ENCODE data around the gene GRAP2. TPM values are rescaled to one million over a fixed set of nuclear protein-coding genes. Genes with fewer than 3 reads are reported as not detected.

GRAP2 gene
- polyA plus RNA-seq, 1 donor (not counting 4 experiments of a cell fraction or from before 2014, with no cell fraction given), result not detected

- Histone ChIP-seq H3K4me3 (ENCODE audit: control insufficient read depth in 2 of 3, extremely low read depth in 1 of 3, insufficient read depth in 2 of 3, low read depth in 1 of 3, low read length in 3 of 3) (no peak overlapping the region), H3K79me2 (ENCODE audit: control insufficient read depth, insufficient read depth, low read length) (no peaks in the 10 kb centered on the region), H3K27ac (ENCODE audit: control insufficient read depth, insufficient read depth, low read length) (no peak overlapping the region), H3K9me3 (ENCODE audit: control insufficient read depth, low read depth, low read length) (no peaks in the 10 kb centered on the region), H3K27me3 (ENCODE audit: control insufficient read depth, extremely low read depth, insufficient read depth, low read length) (no peaks in the 10 kb centered on the region), H3K9me1 (ENCODE audit: control insufficient read depth, extremely low read depth, insufficient read depth, low read length) (no peaks in the 10 kb centered on the region), H2AFZ (ENCODE audit: control insufficient read depth, low read length) (no peak overlapping the region), H3K36me3 (ENCODE audit: control insufficient read depth in 2 of 2, extremely low read depth in 1 of 2, insufficient read depth in 2 of 2, low read length in 2 of 2) (no peaks in the 10 kb centered on the region), H3K4me2 (ENCODE audit: control insufficient read depth, extremely low read depth, insufficient read depth, low read depth, low read length) (no peak overlapping the region), H4K20me1 (ENCODE audit: control insufficient read depth, extremely low read depth, insufficient read depth, low read length) (no peaks in the 10 kb centered on the region), H3K9ac (ENCODE audit: control insufficient read depth, extremely low read depth, insufficient read depth, low read length) (no peak overlapping the region), H3K4me1 (ENCODE audit: control insufficient read depth, extremely low read depth, insufficient read depth, low read length) (no peaks in the 10 kb centered on the region)
- dilution Hi-C loops (cut with MboI; ENCODE audit: extremely low pct_ligation_motif_present, low sequenced_read_pairs), result no loop called here
- DNase-seq (ENCODE audit: low read depth, low spot score) (no peak), FAIRE-seq (no peak)
- TF ChIP-seq EZH2 (IDR thresholded peaks at IDR 0.05; ENCODE audit: low read length) (no peak), CTCF (optimal IDR thresholded peaks at IDR 0.05 in 1 of 3, IDR thresholded peaks at IDR 0.05 in 1 of 3, conservative IDR thresholded peaks at IDR 0.05 in 1 of 3; ENCODE audit: extremely low read depth in 1 of 3, insufficient read depth in 2 of 3, low read length in 3 of 3) (no peak)
Observed at GRCh38 chr22:39906207-39906606, 5.3 kb downstream of the GRAP2 start.

- no peak for FAIRE-seq
- H3K4me3 ChIP-seq (ENCODE audit: control insufficient read depth in 2 of 3, extremely low read depth in 1 of 3, insufficient read depth in 2 of 3, low read depth in 1 of 3, low read length in 3 of 3), result no peak overlapping the region
- no peaks in the 10 kb centered on the region for H3K9me3 ChIP-seq (ENCODE audit: control insufficient read depth, low read depth, low read length)
- no peaks in the 10 kb centered on the region for H3K27me3 ChIP-seq (ENCODE audit: control insufficient read depth, extremely low read depth, insufficient read depth, low read length)
- DNase-seq (ENCODE audit: low read depth, low spot score), result no peak
- no peaks in the 10 kb centered on the region for H3K4me1 ChIP-seq (ENCODE audit: control insufficient read depth, extremely low read depth, insufficient read depth, low read length)
- H3K79me2 ChIP-seq (ENCODE audit: control insufficient read depth, insufficient read depth, low read length), result no peaks in the 10 kb centered on the region
- dilution Hi-C loops (cut with MboI; ENCODE audit: extremely low pct_ligation_motif_present, low sequenced_read_pairs), result no loop called here
- no peaks in the 10 kb centered on the region for H3K36me3 ChIP-seq (ENCODE audit: control insufficient read depth in 2 of 2, extremely low read depth in 1 of 2, insufficient read depth in 2 of 2, low read length in 2 of 2)
- H3K27ac ChIP-seq (ENCODE audit: control insufficient read depth, insufficient read depth, low read length), result no peak overlapping the region
- no peaks in the 10 kb centered on the region for H4K20me1 ChIP-seq (ENCODE audit: control insufficient read depth, extremely low read depth, insufficient read depth, low read length)
- H3K4me2 ChIP-seq (ENCODE audit: control insufficient read depth, extremely low read depth, insufficient read depth, low read depth, low read length), result no peak overlapping the region
- no peak overlapping the region for H3K9ac ChIP-seq (ENCODE audit: control insufficient read depth, extremely low read depth, insufficient read depth, low read length)
- H3K9me1 ChIP-seq (ENCODE audit: control insufficient read depth, extremely low read depth, insufficient read depth, low read length), result no peaks in the 10 kb centered on the region
- no peak overlapping the region for H2AFZ ChIP-seq (ENCODE audit: control insufficient read depth, low read length)
- TF ChIP-seq EZH2 (IDR thresholded peaks at IDR 0.05; ENCODE audit: low read length) (no peak), CTCF (optimal IDR thresholded peaks at IDR 0.05 in 1 of 3, IDR thresholded peaks at IDR 0.05 in 1 of 3, conservative IDR thresholded peaks at IDR 0.05 in 1 of 3; ENCODE audit: extremely low read depth in 1 of 3, insufficient read depth in 2 of 3, low read length in 3 of 3) (no peak)
Observed at GRCh38 chr22:39907047-39907446, 6.2 kb downstream of the GRAP2 start.

Measured in keratinocyte (primary cell).